ENCODE data around the gene ZCCHC4. TPM values are rescaled to one million over a fixed set of nuclear protein-coding genes. Genes with fewer than 3 reads are reported as not detected.

Gene ZCCHC4
- polyA plus RNA-seq, 2 of the 4 experiments (the other 2 are of a cell fraction): 5.2 to 10.2 TPM

DNA sequence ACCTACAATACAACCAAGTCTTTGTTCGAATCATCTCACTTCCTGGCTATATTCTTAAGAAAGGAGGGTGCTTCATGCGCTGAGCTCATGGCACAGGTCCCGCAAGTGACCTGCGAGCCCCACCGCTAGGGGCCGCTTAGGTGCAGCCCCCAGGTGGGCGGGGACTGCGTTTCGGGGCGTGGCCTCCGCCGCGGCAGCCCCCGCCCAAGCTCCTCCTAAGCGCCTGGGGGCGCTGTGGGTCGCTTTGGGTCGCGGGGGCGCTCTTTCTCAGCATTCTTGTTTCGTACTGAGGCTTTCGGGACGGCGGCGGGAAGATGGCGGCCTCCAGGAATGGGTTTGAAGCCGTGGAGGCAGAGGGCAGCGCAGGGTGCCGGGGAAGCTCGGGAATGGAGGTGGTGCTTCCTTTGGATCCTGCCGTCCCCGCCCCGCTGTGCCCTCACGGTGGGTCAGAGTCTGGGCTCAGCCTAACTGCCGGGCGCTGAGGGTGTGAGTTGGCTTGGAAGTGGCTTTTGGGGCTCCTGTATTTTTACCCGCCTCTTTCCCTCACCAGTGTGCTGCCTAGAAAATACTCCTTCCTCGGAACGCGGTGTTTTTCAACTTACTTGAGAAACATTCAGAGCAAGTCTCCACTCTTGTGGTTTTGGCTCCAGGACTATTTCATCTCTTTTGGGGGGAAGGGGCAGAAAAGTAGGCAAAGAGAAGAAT lies at the start of gene ZCCHC4 (continued):
- TF ChIP-seq ZSCAN20 (CRISPR knock-in tag; IDR thresholded peaks at IDR 0.05): no peak
- TF ChIP-seq HDAC2 (IDR thresholded peaks at IDR 0.05): 0 out of 2 replicates have a peak, but pooled peaks have one; percentile 58
- TF ChIP-seq TP53 (CRISPR knock-in tag; IDR thresholded peaks at IDR 0.05): no peak
- no peak for TF ChIP-seq MAFK (IDR thresholded peaks at IDR 0.05; ENCODE audit: partially characterized antibody)
- no peak for TF ChIP-seq POLR2AphosphoS2 (conservative IDR thresholded peaks at IDR 0.05; ENCODE audit: low read length)
- TF ChIP-seq TFCP2L1 (CRISPR knock-in tag; IDR thresholded peaks at IDR 0.05): no peak
- TF ChIP-seq, protein P1, sequence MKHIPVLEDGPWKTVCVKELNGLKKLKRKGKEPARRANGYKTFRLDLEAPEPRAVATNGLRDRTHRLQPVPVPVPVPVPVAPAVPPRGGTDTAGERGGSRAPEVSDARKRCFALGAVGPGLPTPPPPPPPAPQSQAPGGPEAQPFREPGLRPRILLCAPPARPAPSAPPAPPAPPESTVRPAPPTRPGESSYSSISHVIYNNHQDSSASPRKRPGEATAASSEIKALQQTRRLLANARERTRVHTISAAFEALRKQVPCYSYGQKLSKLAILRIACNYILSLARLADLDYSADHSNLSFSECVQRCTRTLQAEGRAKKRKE (CRISPR knock-in tag; IDR thresholded peaks at IDR 0.05; ENCODE audit: low read depth): no peak
- peak; percentile 47 to 87; a peak in 4 of 5 replicates for TF ChIP-seq JUN (IDR thresholded peaks at IDR 0.05)
- TF ChIP-seq PHF8 (IDR thresholded peaks at IDR 0.05; ENCODE audit: borderline replicate concordance, low read depth): peak; percentile 50; the same call in 1 of the 2 replicates
- TF ChIP-seq SREBF2 (IDR thresholded peaks at IDR 0.05): no peak
- TF ChIP-seq HOXB5 (CRISPR knock-in tag; IDR thresholded peaks at IDR 0.05): no peak
- TF ChIP-seq NR3C1 (IDR thresholded peaks at IDR 0.05): no peak
- no peak for TF ChIP-seq JUNB (IDR thresholded peaks at IDR 0.05)
- no peak for TF ChIP-seq CHD2 (IDR thresholded peaks at IDR 0.05; ENCODE audit: low read length, partially characterized antibody)
- no peak for TF ChIP-seq FOXS1 (CRISPR knock-in tag; IDR thresholded peaks at IDR 0.05)
- TF ChIP-seq, protein P2, sequence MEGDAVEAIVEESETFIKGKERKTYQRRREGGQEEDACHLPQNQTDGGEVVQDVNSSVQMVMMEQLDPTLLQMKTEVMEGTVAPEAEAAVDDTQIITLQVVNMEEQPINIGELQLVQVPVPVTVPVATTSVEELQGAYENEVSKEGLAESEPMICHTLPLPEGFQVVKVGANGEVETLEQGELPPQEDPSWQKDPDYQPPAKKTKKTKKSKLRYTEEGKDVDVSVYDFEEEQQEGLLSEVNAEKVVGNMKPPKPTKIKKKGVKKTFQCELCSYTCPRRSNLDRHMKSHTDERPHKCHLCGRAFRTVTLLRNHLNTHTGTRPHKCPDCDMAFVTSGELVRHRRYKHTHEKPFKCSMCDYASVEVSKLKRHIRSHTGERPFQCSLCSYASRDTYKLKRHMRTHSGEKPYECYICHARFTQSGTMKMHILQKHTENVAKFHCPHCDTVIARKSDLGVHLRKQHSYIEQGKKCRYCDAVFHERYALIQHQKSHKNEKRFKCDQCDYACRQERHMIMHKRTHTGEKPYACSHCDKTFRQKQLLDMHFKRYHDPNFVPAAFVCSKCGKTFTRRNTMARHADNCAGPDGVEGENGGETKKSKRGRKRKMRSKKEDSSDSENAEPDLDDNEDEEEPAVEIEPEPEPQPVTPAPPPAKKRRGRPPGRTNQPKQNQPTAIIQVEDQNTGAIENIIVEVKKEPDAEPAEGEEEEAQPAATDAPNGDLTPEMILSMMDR (IDR thresholded peaks at IDR 0.05): peak; percentile 92
- TF ChIP-seq, protein P3, sequence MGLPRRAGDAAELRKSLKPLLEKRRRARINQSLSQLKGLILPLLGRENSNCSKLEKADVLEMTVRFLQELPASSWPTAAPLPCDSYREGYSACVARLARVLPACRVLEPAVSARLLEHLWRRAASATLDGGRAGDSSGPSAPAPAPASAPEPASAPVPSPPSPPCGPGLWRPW (IDR thresholded peaks at IDR 0.05): no peak
- TF ChIP-seq SMC3 (IDR thresholded peaks at IDR 0.05): peak; percentile 57
- TF ChIP-seq POLR2A (IDR thresholded peaks at IDR 0.05; ENCODE audit: low read length): peak; percentile 51
- no peak for TF ChIP-seq HOXA7 (CRISPR knock-in tag; IDR thresholded peaks at IDR 0.05)
- no peak for TF ChIP-seq ZFP36 (IDR thresholded peaks at IDR 0.05; ENCODE audit: borderline replicate concordance, partially characterized antibody)
- peak; percentile 53; the same call in 1 of the 2 replicates for TF ChIP-seq MYC (IDR thresholded peaks at IDR 0.05; ENCODE audit: borderline replicate concordance, low read length)
- TF ChIP-seq RCOR1 (IDR thresholded peaks at IDR 0.05; ENCODE audit: low read depth, low read length): no peak
- TF ChIP-seq FOSB (CRISPR knock-in tag; IDR thresholded peaks at IDR 0.05): no peak
- TF ChIP-seq MAZ (IDR thresholded peaks at IDR 0.05; ENCODE audit: borderline replicate concordance, low read depth, low read length): peak; percentile 89; the same call in 1 of the 2 replicates
- TF ChIP-seq EHMT2 (IDR thresholded peaks at IDR 0.05; ENCODE audit: low read depth): no peak
- TF ChIP-seq, protein P4, sequence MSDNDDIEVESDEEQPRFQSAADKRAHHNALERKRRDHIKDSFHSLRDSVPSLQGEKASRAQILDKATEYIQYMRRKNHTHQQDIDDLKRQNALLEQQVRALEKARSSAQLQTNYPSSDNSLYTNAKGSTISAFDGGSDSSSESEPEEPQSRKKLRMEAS (IDR thresholded peaks at IDR 0.05): peak; percentile 65
- no peak for TF ChIP-seq BHLHE40 (IDR thresholded peaks at IDR 0.05; ENCODE audit: low read depth, low read length)
- no peak for TF ChIP-seq RNF2 (IDR thresholded peaks at IDR 0.05; ENCODE audit: borderline replicate concordance, low read depth)
- no peak for TF ChIP-seq EP300 (IDR thresholded peaks at IDR 0.05)
- no peak for TF ChIP-seq NFE2L2 (conservative IDR thresholded peaks at IDR 0.05; ENCODE audit: low read length)
- TF ChIP-seq ZC3H11A (IDR thresholded peaks at IDR 0.05): no peak
